ENCODE results near the gene PAF1.

The PAF1 gene
- total RNA-seq, result 51.6 to 54.8 reads per million in 2 donors

- DNase-seq, result peak; percentile 78
These were observed at the start of gene PAF1, which contains the start of gene MED29 for GRCh38 chr19:39390751-39391437. PAF1 (minus strand) TSS chr19:39391106; CDS start chr19:39390864, 242 bp downstream. MED29 (plus strand) TSS chr19:39391378; CDS start chr19:39391423, 45 bp downstream.

GRCh38 chr19:39438270-39438934, 47.5 kb upstream of the PAF1 start:
- no peak for DNase-seq

DNA sequence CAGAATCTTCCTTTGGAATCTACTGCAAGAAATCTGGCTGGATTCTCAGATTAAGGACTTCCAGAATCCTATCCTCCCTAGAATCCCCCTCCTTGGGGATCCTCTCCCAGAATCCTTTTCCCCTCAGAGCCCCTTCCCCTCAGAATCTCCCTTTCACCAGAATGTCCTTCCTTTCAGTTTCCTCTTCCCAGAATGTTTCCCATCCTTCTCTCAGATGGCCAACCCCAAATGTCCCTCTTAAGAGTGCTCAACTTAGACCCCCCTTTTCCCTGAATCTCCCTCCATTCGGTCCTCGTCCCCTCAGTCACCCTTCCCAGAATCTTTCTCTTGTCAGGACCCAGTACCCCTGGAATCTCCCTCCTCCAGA, 45.4 kb upstream of the PAF1 start:
- no peak for DNase-seq

DNA sequence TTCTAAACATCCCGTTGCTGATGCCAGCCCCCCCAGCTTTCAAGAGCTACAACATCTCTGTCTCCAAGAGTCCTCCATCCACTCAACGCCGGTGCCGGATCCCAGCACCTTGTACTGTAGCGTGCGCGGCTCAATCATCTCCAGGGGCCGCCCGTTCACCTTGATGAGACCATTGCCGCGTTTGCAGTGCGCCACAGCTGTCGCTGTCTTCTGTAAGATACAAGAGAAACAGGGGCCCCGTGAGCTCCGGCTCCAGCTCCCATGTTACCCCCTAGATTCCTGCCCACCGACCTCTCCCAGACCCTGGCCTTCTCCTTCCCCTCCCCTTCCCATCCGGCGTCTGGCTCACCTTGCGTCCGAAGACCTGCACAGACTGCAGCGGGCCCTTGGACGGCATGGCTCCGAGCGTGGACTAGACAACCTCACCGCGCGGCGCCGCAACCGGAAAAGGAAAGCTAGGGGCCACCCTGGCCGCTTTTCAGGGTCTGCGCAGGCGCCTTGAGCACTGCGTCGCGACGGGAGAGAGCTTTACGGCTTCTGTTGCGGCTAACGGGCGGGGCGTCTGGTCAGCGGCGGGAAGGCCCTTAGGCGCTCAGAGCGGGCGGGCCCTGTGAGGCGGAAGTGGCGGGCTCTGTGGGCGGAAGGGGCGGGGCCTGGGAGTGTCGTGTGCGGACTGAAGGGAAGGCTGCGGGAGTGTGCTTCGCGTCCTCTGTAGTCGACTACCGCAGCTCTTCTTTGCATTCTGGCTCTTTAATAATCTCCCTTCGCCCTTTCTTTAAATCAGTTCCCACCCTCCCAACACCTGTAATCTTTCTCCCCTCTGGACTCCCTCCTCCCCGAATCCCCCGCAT, 44.8 kb upstream of the PAF1 start, which contains the start of gene RPS16:
TSS of gene RPS16 (minus strand) at position 451 of the 851 bp plus-strand sequence. CDS start at position 397, 54 bp downstream.
- peak; percentile 99 for DNase-seq

DNA sequence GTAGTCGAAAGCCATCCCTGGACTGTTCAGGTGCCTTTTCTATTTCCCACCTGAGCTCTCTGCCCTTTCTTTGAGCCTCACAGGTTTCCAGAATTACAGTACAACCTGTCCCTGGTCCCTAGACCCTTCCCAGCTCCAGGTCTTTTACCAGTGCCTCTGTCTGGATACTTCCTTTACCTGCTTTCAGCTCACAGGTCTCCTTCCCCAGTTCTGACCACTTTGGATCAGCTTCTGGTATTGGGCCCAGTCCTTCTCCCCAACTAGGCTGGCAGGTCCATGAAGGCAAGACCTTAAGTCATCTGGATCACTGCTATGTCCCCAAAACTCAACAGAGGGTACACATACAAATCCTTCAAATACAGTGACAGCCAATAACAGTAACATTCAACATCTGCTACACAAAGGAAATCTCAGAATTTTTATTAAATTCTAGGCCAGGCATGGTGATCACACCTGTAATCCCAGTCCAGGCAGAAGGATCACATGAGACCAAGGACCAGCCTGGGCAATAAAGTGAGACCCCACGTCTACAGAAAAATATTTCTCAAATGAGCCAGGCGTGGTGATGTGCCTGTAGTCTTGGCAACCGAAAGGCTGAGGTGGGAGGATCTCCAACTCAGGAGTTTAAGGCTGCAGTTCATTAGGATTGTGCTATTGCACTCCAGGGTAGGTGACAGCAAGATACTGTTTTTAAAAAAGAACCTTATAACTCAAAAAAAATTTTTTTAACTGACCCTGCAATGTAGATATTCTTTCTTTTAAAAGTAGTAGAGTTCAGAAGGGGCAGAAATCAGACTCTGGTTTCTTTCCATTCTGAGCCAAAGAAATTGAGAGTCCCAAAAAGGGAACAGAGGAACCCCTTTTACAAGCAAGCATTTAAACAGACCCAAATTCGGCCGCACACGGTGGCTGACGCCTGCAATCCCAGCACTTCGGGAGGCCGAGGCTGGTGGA, 43.5 kb upstream of the PAF1 start:
- DNase-seq, result no peak

DNA sequence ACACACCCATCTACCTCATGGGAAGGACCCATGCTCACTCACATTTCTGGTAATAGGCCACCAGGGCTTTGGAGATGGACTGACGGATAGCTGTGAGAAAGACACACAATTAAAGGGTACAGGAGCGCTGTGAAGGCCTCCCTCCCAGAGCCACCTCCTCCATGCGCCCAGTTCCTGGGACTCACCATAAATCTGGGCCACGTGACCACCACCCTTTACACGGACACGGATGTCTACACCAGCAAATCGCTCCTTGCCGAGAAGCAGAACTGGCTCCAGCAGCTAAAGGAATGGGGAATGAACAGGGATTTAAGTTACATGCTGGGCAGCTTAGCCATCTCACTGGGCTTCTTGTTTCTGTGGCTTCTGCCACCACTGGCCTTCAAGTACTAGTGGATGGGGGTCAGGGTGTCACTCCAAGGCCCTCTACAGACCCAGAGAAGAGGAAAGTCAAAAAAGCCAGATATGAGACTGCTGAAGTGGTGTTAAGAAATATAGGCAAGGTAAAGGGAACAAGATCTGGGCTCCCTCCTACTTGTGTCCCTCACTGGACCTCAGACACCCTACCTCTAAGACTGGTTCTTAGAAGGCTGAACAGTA, 42.7 kb upstream of the PAF1 start:
- DNase-seq, result no peak

DNA sequence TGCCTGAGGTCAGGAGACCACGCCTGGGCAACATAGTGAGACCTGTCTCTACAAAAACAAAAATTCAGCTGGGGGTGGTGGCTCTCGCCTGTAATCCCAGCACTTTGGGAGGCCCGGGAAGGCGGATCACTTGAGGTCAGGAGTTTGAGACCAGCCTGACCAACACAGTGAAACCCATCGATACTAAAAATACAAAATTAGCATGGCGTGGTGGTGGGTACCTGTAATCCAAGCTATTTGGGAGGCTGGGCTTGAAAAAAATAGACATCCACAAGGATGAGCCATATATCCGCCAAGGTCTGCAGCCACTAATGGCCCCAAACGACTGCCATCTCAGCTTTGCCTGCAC, 41.7 kb upstream of the PAF1 start:
- no peak for DNase-seq

DNA sequence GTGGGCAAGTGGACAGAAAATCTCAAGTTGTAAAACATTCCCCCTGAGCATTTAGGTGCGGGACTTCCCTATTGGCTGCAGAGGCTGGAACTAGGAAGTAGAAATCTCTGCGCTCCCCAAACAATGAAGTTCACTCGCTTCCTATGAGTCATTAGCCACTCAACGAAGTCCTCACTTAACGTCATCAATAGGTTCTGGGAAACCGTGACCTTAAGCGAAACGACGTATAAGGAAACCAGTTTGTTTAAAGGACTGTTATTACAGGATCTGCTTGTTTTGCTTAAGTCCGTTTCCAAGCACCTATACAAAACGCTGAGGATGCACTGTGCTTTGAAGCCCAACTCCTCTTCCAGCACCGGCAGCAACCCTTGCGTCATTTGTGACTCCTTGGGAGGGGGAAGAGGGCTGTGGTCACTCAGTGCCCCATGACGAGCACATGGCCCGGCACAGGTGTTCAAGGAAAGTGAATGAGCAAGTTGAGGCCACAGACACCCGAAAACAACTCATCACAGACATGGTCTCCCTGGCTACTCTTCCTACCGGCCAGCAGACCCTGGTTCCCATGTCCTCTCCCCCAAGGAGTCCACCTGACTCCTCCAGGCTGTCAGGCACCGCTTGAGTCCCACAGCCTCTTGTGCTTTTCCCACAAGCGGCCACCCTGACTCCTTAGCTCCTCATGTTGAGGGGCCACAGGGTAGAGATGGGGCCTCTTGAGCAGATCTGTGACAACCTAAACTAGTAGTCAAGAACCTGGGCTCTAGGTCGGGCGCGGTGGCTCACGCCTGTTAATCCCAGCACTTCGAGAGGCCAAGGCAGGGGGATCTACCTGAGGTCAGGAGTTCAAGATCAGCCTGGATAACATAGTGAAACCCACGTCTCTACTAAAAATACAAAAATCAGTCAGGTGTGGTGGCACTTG, 40.0 kb upstream of the PAF1 start:
- DNase-seq, result no peak

DNA sequence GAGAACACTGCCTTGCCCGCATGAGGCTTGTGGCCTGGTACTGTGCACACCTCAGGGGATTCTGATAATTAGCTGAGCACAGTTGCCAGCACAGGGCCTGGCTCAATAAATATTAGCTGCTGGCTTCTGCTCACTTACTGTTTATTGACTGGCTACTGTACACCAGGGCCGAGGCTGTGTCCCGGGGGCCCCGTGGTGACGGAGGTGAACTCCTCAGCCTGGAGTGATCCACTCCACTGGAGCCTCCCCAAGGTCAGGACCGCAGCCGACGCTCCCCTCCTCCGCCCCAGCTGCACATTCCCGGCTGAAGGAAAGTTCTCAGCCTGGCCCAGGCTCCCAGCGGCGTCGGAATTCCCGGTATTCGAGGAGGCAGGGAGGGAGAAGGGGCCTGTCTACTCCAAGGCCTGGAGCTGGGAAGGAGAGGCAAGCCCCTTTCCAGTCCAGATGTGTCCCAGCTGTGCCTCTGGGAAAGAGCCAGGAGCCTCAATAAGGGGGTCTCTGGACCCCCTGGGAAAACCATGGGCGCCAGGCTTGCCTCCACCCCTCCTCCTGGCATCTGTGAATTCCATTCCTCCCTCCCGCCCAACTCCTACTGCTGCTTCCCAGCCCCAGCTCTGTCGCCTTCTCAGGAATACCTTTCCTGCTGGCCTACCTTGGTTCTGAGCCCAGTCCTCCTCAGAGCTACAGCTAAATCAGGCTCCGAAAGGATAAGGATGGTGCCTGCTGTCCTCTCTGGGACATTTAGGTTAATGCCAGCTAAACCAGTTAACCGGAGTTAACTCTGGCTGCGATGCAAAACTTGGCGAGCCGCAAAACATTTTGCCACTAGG, 37.6 kb upstream of the PAF1 start:
- DNase-seq, result no peak

DNA sequence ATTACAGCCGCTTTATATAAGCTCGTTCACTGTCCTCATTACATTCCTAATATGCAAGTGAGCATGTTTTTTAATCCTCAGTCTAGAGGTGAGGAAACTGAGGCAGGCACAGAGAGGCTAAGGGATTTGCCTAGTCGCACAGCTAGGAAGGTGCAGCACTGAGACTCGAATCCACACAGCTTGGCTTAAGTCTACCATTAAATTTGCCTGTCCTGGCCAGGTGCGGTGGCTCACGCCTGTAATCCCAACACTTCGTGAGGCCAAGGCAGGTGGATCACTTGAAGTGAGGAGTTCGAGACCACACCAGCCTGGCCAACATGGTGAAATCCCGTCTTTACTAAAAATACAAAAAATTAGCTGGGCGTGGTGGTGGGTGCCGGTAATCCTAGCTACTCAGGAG, 36.8 kb upstream of the PAF1 start:
- no peak for DNase-seq

- no peak for DNase-seq
These were observed 35.3 kb upstream of the PAF1 start for GRCh38 chr19:39426170-39426569.

DNA sequence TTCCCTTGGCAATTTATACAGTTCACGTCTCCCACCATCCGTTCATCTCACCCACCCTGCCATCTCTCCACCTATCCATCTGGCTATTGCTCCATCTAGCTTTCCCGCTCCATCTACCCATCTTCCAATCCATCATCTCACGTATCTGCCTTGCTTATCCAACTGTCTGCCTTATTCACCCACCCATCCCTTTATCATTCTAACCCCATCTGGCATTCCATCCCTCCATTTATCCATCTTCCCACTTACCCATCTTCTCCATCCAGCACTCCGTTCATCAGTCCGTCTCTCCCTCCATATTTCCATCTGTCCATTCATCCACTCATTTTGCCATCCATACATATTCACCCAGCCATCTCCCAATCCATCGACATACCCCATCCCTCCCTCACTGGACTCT, 34.8 kb upstream of the PAF1 start:
- no peak for DNase-seq

- no peak for DNase-seq
These were observed 34.0 kb upstream of the PAF1 start for GRCh38 chr19:39424934-39425333.

- no peak for DNase-seq
These were observed 32.6 kb upstream of the PAF1 start for GRCh38 chr19:39423258-39424086.

DNA sequence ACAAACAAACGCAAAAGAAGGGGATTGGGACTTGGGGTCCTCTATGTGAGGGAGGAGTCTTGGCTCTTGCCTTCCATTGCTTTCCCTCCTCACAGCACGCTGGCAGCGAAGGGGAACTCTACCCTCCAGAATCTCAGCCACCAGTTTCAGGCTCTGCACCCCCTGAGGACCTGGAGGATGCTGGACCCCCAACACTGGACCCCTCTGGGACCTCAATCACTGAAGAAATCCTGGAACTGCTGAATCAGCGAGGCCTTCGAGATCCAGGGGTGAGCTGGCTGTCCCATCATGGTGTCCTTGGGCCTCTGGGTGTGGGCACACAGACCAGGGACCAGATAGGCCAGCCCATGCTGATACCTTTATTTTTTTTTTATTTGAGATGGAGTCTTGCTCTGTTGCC, 31.1 kb upstream of the PAF1 start:
- no peak for DNase-seq

DNA sequence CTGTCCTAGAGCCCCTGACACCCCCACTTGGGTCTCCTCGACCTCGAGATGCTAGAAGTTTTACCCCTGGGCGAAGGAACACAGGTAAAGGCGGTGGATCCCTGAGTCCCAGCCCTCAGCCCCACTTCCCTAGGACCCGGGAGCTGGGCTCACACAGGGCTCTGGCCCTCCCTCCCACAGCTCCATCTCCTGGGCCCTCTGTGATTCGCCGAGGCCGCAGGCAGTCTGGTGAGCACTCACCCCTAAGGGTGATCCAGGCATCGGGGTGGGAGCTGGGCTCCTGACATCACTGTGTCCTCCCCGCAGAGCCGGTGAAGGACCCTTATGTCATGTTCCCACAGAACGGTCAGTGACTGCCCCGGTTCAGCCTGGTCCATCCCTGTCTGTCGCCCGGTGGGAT, 29.9 kb upstream of the PAF1 start:
- DNase-seq, result no peak

DNA sequence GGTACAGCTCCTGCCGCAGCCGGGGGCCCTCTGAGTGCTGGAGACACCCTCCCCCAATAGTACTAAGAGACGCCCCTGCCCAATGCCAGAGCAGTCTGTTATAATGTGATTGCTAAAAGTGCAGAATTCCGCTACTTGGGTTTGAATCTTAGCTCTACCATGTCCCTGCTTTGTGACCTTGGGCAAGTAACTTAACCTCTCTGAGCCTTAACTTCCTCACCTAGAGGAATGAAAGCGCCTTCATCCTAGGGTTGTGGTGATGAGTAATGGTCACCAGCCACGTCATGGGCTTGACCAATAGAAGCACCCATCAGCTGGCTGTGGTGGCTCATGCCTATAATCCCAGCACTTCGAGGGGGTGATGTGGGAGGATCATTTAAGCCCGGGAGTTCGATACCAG, 28.1 kb upstream of the PAF1 start:
- no peak for DNase-seq

DNA sequence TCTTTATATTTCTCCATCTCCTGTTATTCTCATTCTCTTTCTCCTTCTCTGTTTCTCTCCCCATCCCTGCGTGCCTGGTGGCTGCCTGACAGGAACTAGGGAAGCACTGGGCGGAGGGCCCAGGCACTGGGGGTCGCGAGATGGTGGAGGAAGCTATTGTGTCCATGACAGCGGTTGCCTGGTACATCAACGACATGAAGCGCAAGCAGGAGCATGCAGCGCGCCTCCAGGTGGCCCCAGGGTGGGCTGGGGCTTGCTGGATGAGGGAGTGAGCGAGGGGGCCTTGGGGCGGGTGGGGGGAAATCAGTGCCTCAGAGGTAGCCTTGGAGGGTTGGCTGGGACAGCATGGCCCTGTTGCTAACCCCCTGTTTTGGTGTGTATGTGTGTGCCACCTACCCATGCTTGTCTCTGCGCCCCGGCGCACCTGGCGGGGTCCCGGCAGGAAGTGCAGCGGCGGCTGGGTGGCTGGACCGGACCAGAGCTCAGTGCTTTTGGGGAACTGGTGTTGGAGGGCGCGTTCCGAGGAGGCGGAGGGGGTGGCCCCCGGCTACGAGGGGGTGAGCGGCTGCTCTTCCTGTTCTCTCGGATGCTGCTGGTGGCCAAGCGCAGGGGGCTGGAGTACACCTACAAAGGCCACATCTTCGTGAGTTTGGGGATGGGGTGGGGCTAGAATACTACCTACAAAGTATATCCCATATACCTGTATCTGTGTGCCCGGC, 26.7 kb upstream of the PAF1 start:
- no peak for DNase-seq

Measured in activated gamma-delta T cell (primary cell).